H9 (cell line): ENCODE results near the gene KCTD5. TPM values are rescaled to one million over a fixed set of nuclear protein-coding genes. Genes with fewer than 3 reads are reported as not detected.

ENCODE experiments used
- DNase-seq: peaks from one replicate; pipeline ENCODE4 v3.0.0-alpha.2; 2017
- H2AFZ ChIP-seq: one replicate; pipeline ENCODE4 v1.6.1; 2013; ENCODE audit warnings: mild to moderate bottlenecking, low read length, control low read depth, moderate library complexity
- H2AK5ac ChIP-seq: 2 replicates; pipeline ENCODE4 v1.6.1; 2013; ENCODE audit warnings: low read length, control low read depth, mixed read lengths; ENCODE audit not compliant: insufficient read length
- H2BK120ac ChIP-seq: one replicate; pipeline ENCODE4 v1.6.1; 2013; ENCODE audit warnings: low read depth, mild to moderate bottlenecking, low read length, control low read depth, inconsistent platforms; ENCODE audit not compliant: poor library complexity, severe bottlenecking
- H2BK12ac ChIP-seq: 2 replicates; pipeline ENCODE4 v1.6.1; 2013; ENCODE audit warnings: low read length, control low read depth, mixed read lengths, low read depth; ENCODE audit not compliant: insufficient read length
- H2BK15ac ChIP-seq: 2 replicates; pipeline ENCODE4 v1.6.1; 2013; ENCODE audit warnings: low read depth, low read length, control low read depth
- H2BK20ac ChIP-seq: one replicate; pipeline ENCODE4 v1.6.1; 2013; ENCODE audit warnings: low read depth, mild to moderate bottlenecking, low read length, control low read depth, inconsistent platforms; ENCODE audit not compliant: poor library complexity, severe bottlenecking
- H2BK5ac ChIP-seq: 2 replicates; pipeline ENCODE4 v1.6.1; 2013; ENCODE audit warnings: low read length, control low read depth, mixed read lengths; ENCODE audit not compliant: insufficient read length
- H3K14ac ChIP-seq: 2 replicates; pipeline ENCODE4 v1.6.1; 2013; ENCODE audit warnings: low read length, control low read depth; ENCODE audit not compliant: insufficient read depth
- H3K18ac ChIP-seq: 2 replicates; pipeline ENCODE4 v1.6.1; 2013; ENCODE audit warnings: low read depth, mild to moderate bottlenecking, mixed read lengths, low read length, control low read depth; ENCODE audit not compliant: insufficient read length
- H3K23ac ChIP-seq: 2 replicates; pipeline ENCODE4 v1.6.1; 2013; ENCODE audit warnings: low read length, control low read depth, mixed read lengths, low read depth; ENCODE audit not compliant: insufficient read length
- H3K23me2 ChIP-seq: 2 replicates; pipeline ENCODE4 v1.6.1; 2013; ENCODE audit warnings: low read depth, mild to moderate bottlenecking, mixed read lengths, low read length, control low read depth; ENCODE audit not compliant: insufficient read length, poor library complexity, severe bottlenecking
- H3K27ac ChIP-seq: 2 replicates; pipeline ENCODE4 v1.5.1; 2013; ENCODE audit warnings: low read length, control low read depth, mixed read lengths, low read depth; ENCODE audit not compliant: insufficient read length
- H3K27me3 ChIP-seq: 2 replicates; pipeline ENCODE4 v1.6.1; 2013; ENCODE audit warnings: low read length, control low read depth, inconsistent platforms; ENCODE audit not compliant: insufficient read depth
- H3K4ac ChIP-seq: 2 replicates; pipeline ENCODE4 v1.6.1; 2013; ENCODE audit warnings: low read depth, mild to moderate bottlenecking, control low read depth, inconsistent platforms, low read length, moderate library complexity
- H3K4me1 ChIP-seq: 2 replicates; pipeline ENCODE4 v1.6.1; 2013; ENCODE audit warnings: low read length, control low read depth, inconsistent platforms; ENCODE audit not compliant: insufficient read depth
- H3K4me2 ChIP-seq: 2 replicates; pipeline ENCODE4 v1.6.1; 2013; ENCODE audit warnings: low read length, control low read depth, mixed read lengths; ENCODE audit not compliant: insufficient read length, insufficient read depth
- H3K56ac ChIP-seq: 2 replicates; pipeline ENCODE4 v1.6.1; 2013; ENCODE audit warnings: low read depth, mild to moderate bottlenecking, mixed read lengths, low read length, control low read depth; ENCODE audit not compliant: insufficient read length
- H3K79me1 ChIP-seq: 2 replicates; pipeline ENCODE4 v1.6.1; 2013; ENCODE audit warnings: low read depth, mild to moderate bottlenecking, moderate library complexity, low read length, control low read depth, inconsistent platforms; ENCODE audit not compliant: insufficient read depth, poor library complexity, severe bottlenecking
- H3K79me2 ChIP-seq: 2 replicates; pipeline ENCODE4 v1.6.1; 2013; ENCODE audit warnings: low read length, control low read depth, inconsistent platforms; ENCODE audit not compliant: insufficient read depth
- H3K9ac ChIP-seq: 2 replicates; pipeline ENCODE4 v1.6.1; 2013; ENCODE audit warnings: low read length, control low read depth, mixed read lengths; ENCODE audit not compliant: insufficient read length; ENCODE audit errors: extremely low read depth
- H3K9me3 ChIP-seq: one replicate; pipeline ENCODE4 v1.6.1; 2013; ENCODE audit warnings: low read depth, low read length, inconsistent platforms; ENCODE audit not compliant: control insufficient read depth
- H3T11ph ChIP-seq: one replicate; pipeline ENCODE4 v1.6.1; 2013; ENCODE audit warnings: mild to moderate bottlenecking, low read length, control low read depth, inconsistent platforms
- H4K20me1 ChIP-seq: one replicate; pipeline ENCODE4 v1.6.1; 2013; ENCODE audit not compliant: control insufficient read depth, insufficient read length, insufficient read depth
- H4K5ac ChIP-seq: 2 replicates; pipeline ENCODE4 v1.6.1; 2013; ENCODE audit warnings: low read depth, mild to moderate bottlenecking, mixed read lengths, low read length, control low read depth; ENCODE audit not compliant: insufficient read length
- H4K8ac ChIP-seq: replicated peaks from 2 replicates; pipeline ENCODE4 v1.6.1; 2013; ENCODE audit warnings: low read length, control low read depth, mixed read lengths, low read depth; ENCODE audit not compliant: insufficient read length
- H4K91ac ChIP-seq: 2 replicates; pipeline ENCODE4 v1.6.1; 2013; ENCODE audit warnings: low read depth, mild to moderate bottlenecking, moderate library complexity, mixed read lengths, low read length, control low read depth; ENCODE audit not compliant: insufficient read length
- H3K27ac Mint-ChIP-seq, 3 experiments: 2 replicates in 2 of 3; 3 replicates in 1 of 3; pipeline ENCODE4 v1.8.0; 2020 to 2021; ENCODE audit warnings: mixed read lengths in 3 of 3, mild to moderate bottlenecking in 1 of 3, moderate library complexity in 1 of 3
- H3K27me3 Mint-ChIP-seq: 2 replicates; pipeline ENCODE4 v1.8.0; 2021; ENCODE audit warnings: low read depth, mild to moderate bottlenecking, moderate library complexity, mixed read lengths
- H3K36me3 Mint-ChIP-seq, 3 experiments: 2 replicates in 2 of 3; 3 replicates in 1 of 3; pipeline ENCODE4 v1.8.0; 2020 to 2021; ENCODE audit warnings: low read depth in 3 of 3, mixed read lengths in 3 of 3; ENCODE audit not compliant: insufficient read depth in 1 of 3
- H3K4me1 Mint-ChIP-seq, 2 experiments: 2 replicates each; pipeline ENCODE4 v1.8.0; 2020; ENCODE audit warnings: mixed read lengths in 2 of 2
- H3K4me3 Mint-ChIP-seq, 2 experiments: 2 replicates in 1 of 2; 3 replicates in 1 of 2; pipeline ENCODE4 v1.8.0; 2020 to 2021; ENCODE audit warnings: mild to moderate bottlenecking in 2 of 2, mixed read lengths in 2 of 2, moderate library complexity in 1 of 2
- H3K9me3 Mint-ChIP-seq, 2 experiments: 2 replicates in 1 of 2; 3 replicates in 1 of 2; pipeline ENCODE4 v1.8.0; 2020; ENCODE audit warnings: mild to moderate bottlenecking in 2 of 2, mixed read lengths in 2 of 2, moderate library complexity in 1 of 2
- CTCF ChIP-seq: fragments of 200-600 bp; sonication (generic); conservative IDR thresholded peaks from 3 replicates; pipeline ENCODE4 v1.8.0; 2021; ENCODE audit warnings: antibody characterized with exemption, mild to moderate bottlenecking
- WGBS: extraction: QIAGEN DNeasy Blood & Tissue Kit; methylation state at CpG from one replicate; pipeline ENCODE4 v1.1.7; 2013; ENCODE audit warnings: missing lambda C conversion rate, low lambda C conversion rate, mixed read lengths; ENCODE audit not compliant: insufficient read length; ENCODE audit errors: extremely low coverage; 5-methylcytosine and 5-hydroxymethylcytosine counted together
- total RNA-seq: library from RNA; stranded (reverse); gene quantifications from 2 replicates; pipeline ENCODE4 v1.2.1, GENCODE V29; 2021

Gene KCTD5
- total RNA-seq, 1 experiment from 2014 or later, result 39.9 TPM

- no peak overlapping the region for H3K14ac ChIP-seq
- H3K36me3 Mint-ChIP-seq, result no peaks in the 10 kb centered on the region
- no peak overlapping the region for H3K9ac ChIP-seq
- no peak overlapping the region for H2BK12ac ChIP-seq
- H2BK120ac ChIP-seq, result no peak overlapping the region
- H2BK20ac ChIP-seq, result no peak overlapping the region
- no peaks in the 10 kb centered on the region for H3K79me2 ChIP-seq
- no peak overlapping the region for H3K18ac ChIP-seq
- H4K8ac ChIP-seq, result no peak overlapping the region
- no peaks in the 10 kb centered on the region for H4K20me1 ChIP-seq
- H3K4ac ChIP-seq, result no peak overlapping the region
- WGBS, result no CpG with 5 or more reads among the region's 6 CpGs
- no peak overlapping the region for H2BK15ac ChIP-seq
- peaks cover 7 to 21% of the 10 kb centered on the region in 2 experiments; a peak in 2 of 4 replicates for H3K4me1 Mint-ChIP-seq
- H2BK5ac ChIP-seq, result no peak overlapping the region
- no peaks in the 10 kb centered on the region for H3K9me3 Mint-ChIP-seq
- no peaks in the 10 kb centered on the region for H3K4me1 ChIP-seq
- no peak overlapping the region for H4K5ac ChIP-seq
- no peak overlapping the region for H4K91ac ChIP-seq
- no peaks in the 10 kb centered on the region for H3K23me2 ChIP-seq
- peak overlapping the region; percentile 25 to 55 (median 27); a peak in 4 of 7 replicates for H3K27ac Mint-ChIP-seq
- H3K4me2 ChIP-seq, result no peak overlapping the region
- H3K27ac ChIP-seq, result no peak overlapping the region
- H3K56ac ChIP-seq, result no peak overlapping the region
- no peak for TF ChIP-seq CTCF
- H2AK5ac ChIP-seq, result no peak overlapping the region
- no peak overlapping the region for H3T11ph ChIP-seq
- H2AFZ ChIP-seq, result no peak overlapping the region
- H3K9me3 ChIP-seq, result no peaks in the 10 kb centered on the region
- H3K23ac ChIP-seq, result no peak overlapping the region
- DNase-seq, result no peak
- no peaks in the 10 kb centered on the region for H3K79me1 ChIP-seq
- H3K27me3 ChIP-seq, result no peaks in the 10 kb centered on the region
- peak overlapping the region in 1 of 2 experiments; percentile 17; a peak in 1 of 5 replicates for H3K4me3 Mint-ChIP-seq
- H3K27me3 Mint-ChIP-seq, result no peaks in the 10 kb centered on the region; the same call in 1 of the 2 replicates
Measured at GRCh38 chr16:2740476-2740875, 58.2 kb downstream of the KCTD5 start.
